Stimulated activated CD8-positive, alpha-beta memory T cell treated with anti-CD3 and anti-CD28 coated beads, Interleukin-4, amount 100 ng/mL, for 4 hours (primary cell): ENCODE data around the gene PTPRG.
"Not testable (repeated sequence)": the region's sequence is repeated elsewhere in the genome, so short reads cannot be mapped to it uniquely, and the experiment has no call there.

Source experiments
- DNase-seq, 2 donors: peaks; one replicate each; pipeline ENCODE4 v3.0.0-alpha.2; 2020; ENCODE audit warnings: low read depth in 2 of 2, low spot score in 1 of 2

PTPRG gene

GRCh38 chr3:61790411-61790810 lies 229.0 kb downstream of the PTPRG start:
- DNase-seq: no peak

- no peak for DNase-seq
Measured at GRCh38 chr3:61793056-61793455, 231.7 kb downstream of the PTPRG start.

DNA sequence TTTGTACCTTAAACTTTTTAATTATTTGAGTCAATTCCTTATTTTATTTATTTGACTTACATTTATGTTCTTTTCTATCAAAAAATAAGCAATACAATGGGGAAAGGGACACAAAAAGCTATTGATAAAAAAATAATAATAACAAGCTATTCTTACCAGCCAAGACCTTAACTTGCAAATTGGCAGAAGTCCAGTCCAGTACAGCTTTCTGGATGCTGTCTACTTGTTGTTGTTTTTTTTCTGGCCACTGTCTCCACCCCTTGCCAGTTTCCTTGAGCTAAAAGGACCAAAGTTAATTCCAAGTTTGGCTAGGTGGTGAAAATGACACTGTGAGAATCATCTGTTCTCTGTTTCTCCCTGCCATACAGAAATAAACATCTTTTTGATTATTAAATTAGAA lies 232.2 kb downstream of the PTPRG start:
- no peak for DNase-seq

DNA sequence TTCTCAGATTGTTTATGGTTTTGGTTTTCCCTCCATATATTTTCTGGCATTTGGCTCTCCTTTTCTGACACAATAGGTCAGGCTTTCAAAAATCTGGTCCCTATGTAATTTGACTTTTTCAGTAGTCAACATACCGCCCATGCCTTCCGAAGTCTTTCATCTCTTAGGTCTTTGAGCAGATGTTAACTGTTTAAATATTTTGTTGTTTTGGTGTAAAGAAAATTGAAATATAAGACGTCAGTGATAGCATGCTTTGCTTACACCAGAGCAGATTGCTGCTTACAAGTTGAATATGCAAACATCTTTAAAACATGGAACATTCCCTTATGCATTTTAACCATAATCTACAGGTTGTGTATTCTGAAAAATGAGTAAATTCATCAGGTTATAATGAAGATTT lies 233.0 kb downstream of the PTPRG start:
- DNase-seq: no peak

GRCh38 chr3:61794961-61795360 lies 233.6 kb downstream of the PTPRG start:
- no peak for DNase-seq

- DNase-seq: no peak
Measured at GRCh38 chr3:61796088-61796680, 234.8 kb downstream of the PTPRG start.

- no peak for DNase-seq
Measured at GRCh38 chr3:61796911-61797310, 235.5 kb downstream of the PTPRG start.

DNA sequence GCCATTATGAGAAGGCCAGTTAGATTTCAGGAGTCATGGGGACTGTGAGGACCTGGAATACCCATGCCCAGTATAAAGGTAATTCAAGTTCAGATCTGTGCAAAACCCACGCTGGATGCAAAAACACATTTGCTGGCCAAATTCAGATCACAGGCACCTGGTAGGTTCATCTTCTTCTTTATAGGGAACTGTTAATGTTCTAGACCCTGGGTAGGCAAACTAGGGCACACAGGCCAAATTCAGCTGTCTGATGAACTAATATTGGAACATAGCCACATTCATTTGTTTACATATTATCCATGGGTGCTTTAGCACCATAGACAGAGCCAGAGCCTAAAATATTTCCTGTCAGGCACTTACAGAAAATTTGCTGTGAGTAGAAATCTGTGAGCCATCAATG lies 241.4 kb downstream of the PTPRG start:
- DNase-seq: no peak

DNA sequence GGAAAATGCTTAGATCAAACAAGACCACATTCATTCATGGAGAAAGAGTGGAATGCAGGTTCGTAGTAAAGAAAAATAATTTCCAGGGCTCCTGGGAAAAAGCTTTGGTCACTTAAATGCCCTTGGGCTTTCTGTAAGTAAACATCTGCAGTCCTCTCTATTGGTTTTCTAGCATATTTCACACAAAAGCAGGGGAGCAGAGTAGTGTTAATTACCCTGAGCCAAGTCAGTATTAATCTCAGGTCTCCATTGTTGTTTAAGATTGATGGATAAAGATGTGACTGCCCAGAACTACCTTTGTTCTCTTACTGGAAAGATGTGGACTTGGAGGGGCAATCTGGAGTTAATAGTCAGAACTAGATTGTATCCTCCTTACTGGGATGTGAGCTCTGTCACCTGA lies 242.6 kb downstream of the PTPRG start:
- DNase-seq: no peak

DNA sequence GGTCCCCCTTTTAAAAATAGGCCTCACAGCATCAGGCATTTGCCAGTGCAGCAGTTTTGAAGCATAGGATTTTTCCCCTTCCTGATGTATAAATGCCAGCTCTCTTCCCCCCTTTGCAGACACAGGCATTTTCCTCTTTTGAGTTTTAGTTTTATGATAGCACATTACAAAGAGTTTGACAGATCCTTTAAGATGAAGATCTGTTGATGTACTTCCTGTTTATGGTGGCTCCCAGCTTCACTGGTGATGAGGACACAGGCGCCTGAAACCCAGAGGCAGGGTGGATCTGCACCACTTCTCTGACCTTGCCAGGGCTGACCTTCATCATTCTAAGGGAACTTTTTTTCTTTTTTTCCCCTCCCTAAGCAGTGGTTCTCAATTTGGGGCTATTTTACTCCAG lies 243.4 kb downstream of the PTPRG start:
- DNase-seq: no peak

DNA sequence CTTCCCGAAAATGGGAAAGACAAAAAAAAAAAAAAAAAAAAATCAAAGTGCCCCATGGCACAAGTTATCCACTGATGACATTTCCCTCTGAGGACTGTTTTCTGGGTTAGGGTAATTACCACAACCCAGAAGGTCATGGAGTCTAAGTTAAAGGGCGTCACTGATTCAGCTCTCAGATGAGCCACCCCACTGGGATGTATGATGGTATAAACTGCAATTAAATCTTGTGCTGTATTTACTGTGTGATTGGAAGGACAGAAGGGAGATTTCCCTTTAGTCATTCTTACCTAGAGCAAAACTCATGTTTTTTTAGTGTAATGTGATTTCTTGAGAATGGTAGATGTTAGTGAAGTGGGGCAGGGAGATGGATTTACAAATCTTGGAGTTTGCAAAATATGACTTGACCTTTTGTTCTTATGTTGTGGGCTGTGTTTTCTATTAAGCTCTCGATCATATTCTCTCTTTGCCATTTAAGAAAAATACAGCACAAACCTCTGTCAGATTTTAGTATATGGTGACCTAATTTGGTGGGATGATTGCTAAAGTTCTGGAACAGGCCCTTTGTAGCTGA lies 244.2 kb downstream of the PTPRG start:
- DNase-seq: no peak

DNA sequence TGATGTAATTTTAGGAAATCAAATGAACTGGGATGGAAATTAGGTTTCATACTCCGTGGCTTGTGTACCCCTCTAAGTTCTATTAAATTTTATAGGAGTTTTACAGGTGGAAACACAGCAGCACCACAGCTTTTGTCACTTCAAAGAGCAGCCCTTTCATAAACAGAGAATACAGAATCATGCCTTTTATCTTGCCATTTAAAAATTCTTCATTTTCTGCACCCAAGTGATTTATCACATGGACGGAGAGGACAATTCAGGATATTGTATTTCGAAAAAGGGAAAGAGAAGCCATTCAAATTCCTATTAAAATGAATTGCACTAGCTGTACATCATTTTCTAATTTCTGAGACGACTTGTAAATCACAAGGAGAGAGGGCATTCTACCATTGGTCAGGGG lies 245.4 kb downstream of the PTPRG start:
- DNase-seq: no peak

DNA sequence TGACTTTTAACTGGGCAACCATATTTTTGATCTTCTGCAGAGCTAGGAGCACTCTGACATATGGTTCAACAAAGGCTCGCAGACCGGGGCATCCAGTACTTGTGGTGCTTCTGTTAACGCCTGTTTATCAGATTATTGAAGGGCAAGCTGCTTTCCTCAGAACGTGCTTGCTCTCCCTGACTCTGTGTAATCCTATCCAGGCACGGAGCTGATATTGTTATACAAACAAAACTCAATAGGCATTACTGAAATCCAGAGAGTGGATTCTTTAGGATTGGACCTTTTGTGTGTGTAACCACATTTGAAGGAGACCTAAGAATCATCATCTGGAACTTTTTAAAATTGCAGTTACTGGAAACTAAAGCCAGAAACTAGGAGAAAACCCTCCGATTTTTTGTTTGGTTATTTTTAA lies 246.5 kb downstream of the PTPRG start:
- DNase-seq: no peak

DNA sequence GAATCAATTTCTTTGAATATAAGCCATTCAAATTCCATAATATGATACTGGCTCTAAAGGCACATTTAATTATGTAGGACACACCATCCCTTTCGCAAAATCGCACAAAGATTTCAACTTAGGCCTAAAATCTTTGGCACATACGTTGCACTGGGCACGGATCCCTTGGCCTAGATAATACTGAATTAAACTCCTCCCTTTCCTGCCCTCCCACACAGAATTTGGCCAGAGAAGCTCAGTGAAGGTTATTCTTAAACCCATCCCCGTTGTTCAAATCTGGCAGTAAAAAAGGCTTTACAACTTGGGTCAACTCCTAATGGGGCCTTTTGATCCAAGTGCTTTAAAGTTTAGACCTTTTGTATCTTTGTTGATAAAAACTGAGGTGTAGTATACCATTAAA lies 247.2 kb downstream of the PTPRG start:
- no peak for DNase-seq

GRCh38 chr3:61808999-61809398 lies 247.6 kb downstream of the PTPRG start:
- no peak for DNase-seq

- no peak for DNase-seq
Measured at GRCh38 chr3:61809879-61810278, 248.5 kb downstream of the PTPRG start.

- no peak for DNase-seq
Measured at GRCh38 chr3:61810953-61811497, 249.7 kb downstream of the PTPRG start.

DNA sequence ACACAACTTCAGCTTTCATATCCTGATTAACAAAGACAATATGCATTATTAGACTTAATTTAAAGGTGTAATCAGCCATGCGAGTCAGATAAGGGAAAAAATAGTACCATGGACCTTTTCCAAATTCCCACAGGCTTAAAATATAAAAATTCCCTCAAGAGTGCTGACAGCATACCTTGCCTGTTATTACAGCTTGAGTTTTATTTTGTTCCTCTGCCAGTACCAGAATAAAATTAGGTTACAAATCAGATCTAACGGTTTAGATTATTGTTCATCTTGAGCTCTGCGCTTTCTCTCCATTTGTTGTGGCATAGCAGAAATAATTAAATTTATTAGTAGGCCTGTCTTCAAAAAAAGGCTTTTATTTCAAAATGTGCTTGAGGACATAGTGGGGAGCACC lies 250.3 kb downstream of the PTPRG start:
- no peak for DNase-seq

- no peak for DNase-seq
Measured at GRCh38 chr3:61812085-61812484, 250.7 kb downstream of the PTPRG start.

GRCh38 chr3:61812517-61812916 lies 251.1 kb downstream of the PTPRG start:
- DNase-seq: no peak

- no peak for DNase-seq
Measured at GRCh38 chr3:61813636-61814035, 252.3 kb downstream of the PTPRG start.

DNA sequence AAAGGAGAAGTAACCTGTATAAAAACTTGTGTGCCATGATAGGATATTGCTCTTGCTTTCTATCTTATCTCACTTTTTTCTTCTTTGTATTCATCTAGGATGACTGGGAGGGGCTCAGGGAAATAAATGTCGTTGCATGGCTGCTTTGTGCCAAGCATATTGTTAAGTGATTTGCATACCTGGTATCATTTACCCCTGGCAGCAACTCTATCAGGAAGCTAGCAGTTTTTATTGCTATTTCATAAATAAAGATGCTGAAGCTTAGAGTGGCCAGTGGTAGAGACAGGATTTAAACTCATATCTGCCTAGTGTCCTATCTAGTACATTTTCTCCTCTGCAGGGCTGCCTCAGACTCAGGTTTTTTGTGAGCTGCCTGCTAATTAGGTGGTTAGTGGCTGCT lies 253.3 kb downstream of the PTPRG start:
- no peak for DNase-seq

GRCh38 chr3:61816304-61816703 lies 254.9 kb downstream of the PTPRG start:
- DNase-seq: not testable (repeated sequence)
